Activated T-cell treated with anti-CD3 and anti-CD28 coated beads for 4 hours (primary cell): ENCODE measurements around the gene LSG1.

Experiments
- DNase-seq: peaks from one replicate; pipeline ENCODE4 v3.0.0-alpha.2; 2020

LSG1 gene

DNA sequence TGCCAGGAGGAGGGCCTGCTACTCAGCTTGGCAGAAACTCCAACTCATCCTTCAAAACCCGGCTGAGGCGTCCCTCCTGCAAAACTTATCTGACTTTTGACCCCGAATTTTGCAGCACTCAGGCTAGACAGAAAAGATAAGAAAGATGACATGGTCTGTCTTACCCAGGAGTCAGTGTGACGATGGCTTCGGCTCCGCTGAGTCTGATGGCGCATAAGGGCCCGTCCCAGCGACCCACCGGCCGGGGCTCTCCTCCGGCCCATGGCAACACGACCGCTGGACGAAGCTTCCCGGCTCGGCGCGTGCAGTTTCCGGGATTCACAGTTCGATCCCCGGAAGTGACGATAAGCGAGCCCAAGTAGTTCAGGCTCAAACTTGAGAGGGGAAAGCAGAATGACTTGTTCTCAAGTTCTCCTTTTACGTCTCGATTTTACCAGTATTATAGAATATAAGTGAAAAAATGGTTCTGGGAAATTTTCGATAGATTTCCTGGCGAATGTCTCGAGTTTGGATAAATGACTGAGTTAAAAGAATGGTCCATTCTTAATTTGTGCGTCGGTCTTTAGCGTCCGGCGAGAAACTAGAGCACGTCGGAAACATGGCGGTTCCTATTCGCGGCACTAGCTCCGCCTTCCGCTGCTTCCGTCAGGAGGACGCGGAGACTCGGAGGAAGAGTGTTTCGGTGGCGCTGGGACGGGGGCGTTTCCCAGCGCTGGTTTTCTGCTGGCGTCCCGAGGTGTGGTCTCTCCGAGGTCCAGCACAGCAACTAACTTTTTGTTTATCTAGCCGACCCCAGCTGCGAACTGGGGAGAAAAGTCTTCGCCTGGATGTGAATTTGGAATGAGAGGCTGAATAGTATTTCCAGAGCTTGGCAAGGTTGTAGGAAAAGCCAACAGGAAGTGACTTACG is at the start of gene LSG1:
Gene LSG1, minus strand, starts transcription at position 292 of the 909 bp plus-strand sequence. Its CDS starts 29 bp downstream, at position 263.
- DNase-seq: peak; percentile 90

DNA sequence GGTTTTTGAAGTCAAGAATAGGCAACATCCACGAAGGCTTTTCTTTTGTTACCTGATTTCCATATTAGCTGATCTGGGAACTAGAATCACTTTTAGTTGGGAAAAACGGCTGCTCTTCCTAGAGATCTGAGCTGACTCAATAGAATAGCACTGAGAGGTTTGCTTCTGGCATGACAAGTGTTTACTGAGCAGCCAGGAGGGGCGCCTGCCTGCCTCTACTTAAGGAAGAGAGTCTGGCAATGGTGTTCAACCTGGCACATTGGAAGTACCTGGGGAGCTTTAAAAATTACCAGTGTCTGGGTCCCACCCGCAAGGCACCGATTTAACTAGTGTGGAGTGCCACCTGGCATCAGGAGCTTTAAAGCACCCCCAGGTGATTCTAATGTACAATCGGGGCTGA is 48.1 kb upstream of the LSG1 start:
- DNase-seq: no peak

DNA sequence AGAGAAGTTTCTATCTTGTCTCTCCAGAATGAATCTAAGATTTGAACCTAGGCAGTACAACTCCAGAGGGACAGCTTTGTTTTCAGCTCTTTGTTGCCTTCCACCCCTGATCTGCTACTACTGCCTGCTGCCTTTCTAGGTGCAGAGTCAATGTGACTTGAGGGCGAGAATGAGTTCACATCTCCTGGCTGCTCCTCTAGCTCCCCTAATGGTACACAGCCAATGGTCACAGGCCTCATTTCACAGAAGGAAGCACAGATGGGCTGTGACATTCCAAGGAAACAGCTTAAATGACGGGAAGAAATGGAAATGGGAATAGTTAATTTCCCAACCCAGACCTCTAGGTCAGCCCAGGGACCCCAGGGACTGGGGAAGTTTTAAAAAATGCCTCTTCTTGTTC is 46.1 kb upstream of the LSG1 start:
- DNase-seq: no peak

DNA sequence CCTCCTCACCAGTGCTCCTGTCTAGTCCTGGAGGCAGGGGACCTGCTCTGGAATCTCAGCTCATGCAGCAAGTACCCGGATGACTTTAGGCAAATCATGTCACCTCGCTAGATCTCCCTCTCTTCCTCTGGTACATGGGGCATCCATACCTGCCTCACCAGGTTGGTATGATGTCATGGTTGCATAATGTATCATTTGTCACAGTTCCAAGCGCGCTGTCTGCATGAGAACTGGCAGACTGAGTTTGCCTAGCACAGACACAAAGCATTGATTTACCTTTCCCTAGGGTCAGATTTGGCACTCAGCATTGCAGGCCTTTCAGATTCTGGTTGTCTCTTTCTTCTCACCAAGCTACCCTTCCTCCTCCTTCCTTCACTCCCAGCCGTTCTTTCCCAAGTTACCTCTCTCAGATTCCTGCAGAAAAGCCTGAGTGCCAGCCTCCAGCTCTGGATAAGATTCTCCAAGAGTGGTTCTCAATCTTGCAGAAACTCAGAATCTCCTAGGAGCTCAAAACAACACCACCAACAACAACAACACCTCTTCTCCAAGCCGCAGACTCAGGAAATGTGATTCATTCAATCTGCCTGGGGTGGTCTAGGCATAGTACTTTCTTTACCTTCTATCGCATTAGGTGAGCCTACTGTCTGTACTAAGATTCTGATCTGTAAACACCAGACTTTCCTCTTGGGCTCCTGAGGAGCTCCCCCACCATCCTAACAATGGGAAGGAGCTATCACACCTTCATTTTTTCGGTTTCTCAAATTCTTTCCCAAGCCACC is 43.2 kb upstream of the LSG1 start:
- DNase-seq: no peak

DNA sequence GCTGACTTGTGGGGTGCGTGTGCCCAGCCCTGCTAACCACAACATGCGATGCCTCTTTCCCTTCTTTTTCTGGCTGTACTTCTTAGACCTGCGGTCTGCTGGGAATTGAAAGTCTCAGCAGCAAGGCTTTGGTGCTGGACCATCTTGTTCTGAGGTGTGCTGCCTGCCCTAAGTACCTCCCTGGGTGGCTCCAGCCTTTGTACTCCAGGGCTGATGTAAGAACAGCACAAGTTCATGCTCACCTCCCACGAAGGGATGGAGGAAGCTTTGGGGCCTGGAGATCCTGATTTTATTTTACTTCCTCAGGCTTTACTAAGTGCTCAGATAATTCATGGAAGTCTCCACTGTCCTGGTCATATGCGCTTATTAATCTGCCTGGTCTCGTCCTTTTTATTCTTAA is 42.6 kb upstream of the LSG1 start:
- DNase-seq: no peak

DNA sequence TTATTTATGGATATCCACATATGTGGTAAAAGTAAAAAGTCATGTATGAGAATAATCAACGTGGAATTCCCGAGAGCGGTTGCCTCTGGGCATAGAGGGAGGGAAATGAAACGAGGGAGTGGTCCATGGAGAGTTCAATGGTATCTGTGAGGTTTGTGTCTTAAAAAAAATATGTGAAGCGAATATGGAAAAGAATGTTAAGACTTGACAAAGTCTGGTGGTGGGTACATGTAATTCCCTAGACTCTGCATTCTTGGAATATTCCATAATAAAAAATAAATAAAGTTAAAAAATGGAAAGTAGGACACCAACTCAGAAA is 42.1 kb upstream of the LSG1 start:
- no peak for DNase-seq

DNA sequence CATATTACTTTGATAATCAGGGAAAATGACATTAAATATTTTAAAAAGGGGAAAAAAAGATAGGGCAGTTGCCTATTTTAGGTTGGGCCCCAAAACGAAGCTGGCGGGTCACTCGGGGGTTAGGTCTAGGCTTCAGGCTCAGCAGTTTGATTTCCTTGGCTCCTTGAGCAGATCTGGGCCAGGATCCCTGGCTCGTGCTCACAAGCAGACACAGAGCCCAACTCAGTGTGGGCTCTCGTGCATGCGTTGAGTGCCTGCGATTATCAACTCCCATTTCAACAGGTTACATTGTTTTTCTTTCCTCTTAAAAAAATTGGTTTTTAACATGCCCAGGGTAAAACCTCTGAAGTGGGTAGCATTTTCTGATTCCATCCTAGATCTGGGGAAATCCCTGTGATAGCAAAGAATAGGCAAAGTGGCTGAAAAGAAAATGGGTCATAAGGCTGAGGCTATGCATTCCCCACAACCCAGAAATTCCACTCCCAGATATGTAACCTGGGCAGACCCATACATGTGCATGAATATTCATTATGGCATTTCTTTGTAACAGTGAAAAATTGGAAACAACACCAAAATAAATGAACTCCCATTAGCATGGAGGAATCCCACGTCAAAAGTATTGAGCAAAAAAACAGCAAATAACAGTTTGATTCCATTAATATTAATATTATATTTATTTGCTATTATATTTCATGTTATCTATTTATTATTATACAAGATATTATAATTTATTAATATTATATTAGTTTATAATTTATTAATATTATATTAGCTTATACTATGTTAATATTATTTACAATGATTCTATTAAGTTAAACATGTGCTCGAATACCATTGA is 41.5 kb upstream of the LSG1 start:
- no peak for DNase-seq

DNA sequence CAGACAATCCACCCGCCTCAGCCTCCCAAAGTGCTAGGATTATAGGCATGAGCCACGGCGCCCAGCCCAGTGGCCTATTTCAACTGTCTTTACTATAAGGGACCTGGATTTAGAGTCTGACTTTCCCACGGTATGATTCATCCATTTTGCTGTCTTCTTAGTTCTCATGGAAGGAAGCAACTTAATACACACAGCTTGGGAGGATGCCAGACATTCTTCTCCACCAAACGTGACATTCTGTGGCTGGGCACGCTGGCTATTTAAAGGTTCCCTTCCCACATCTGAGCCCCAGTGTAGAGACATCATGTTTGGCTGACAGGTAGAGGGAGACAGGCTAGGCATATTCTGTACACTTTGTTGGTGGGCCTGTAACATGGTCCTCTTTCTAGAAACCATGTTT is 39.9 kb upstream of the LSG1 start:
- no peak for DNase-seq

DNA sequence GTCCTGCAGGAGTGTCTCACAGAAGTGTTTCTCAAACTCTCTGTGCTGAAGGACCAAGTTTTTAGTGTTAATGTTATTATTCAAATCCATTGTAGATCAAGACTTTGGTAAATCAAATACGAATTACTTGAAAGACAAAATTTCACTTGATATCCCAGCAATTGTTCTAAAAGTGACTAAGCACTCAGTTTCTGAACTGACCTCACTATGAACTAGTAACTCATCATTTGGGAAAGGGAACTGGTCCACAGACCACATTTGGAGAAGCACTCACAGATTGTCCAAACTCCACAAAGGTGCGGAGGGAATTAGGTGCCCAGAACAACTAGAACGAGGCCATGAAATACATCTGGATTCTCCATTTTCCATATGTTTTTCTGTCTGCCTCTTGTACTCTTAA is 39.3 kb upstream of the LSG1 start:
- no peak for DNase-seq

DNA sequence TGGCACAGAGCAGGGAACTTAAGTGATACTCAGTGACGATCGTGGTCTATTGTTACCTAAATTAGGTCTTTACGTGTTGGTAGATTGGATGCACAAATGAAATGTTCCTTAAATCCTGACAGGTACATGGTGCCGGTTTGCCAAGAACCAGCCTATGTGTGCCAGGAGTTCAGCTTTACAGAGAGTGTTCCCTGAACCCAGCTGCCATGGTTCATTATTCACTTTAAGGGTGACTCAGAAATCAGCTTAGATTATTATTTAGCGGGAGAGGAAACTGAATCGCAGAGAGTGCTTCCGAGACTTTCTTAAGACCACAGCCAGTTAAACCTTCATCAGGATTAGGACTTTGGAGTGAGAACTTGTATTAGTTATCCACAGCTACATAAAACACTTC is 35.2 kb upstream of the LSG1 start:
- DNase-seq: no peak

DNA sequence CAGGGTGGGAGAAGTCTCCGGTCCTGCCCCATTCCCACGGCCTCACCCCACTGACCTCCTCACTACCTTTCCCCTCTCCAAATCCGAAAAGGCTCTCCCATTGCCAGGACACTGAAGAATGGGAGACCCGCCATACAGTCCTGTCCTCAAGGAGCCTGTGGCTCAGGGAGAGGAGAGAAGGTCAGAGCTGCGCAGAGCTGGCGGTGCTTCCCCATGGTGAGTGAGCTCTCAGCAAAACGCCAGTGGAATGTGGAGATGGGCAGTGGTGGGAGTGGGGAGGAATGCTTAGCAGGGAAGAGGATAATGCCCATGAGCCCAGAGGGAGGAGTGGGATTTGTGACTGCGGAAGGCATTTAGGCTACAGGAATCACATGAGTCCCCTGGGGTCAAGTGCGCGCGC is 33.8 kb upstream of the LSG1 start:
- no peak for DNase-seq

DNA sequence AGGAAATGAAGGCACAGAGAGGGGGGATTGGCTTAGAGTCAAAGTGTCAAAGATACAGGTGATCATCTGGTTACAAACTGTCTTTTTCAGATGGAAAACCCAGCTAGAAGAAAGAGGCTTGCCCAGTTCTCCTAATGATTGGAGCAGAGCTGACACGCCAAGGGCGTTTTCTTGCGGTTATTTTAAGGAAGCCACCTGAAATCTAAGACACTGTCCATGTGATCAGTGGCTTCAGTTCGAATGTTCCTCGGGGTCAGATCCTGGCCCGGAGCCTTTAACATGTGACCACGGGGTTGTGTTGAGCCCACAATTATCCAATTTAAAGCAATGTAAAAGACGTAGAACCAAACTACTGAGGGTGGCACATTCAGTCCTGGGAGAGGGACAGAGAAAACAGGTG is 33.2 kb upstream of the LSG1 start:
- DNase-seq: no peak

DNA sequence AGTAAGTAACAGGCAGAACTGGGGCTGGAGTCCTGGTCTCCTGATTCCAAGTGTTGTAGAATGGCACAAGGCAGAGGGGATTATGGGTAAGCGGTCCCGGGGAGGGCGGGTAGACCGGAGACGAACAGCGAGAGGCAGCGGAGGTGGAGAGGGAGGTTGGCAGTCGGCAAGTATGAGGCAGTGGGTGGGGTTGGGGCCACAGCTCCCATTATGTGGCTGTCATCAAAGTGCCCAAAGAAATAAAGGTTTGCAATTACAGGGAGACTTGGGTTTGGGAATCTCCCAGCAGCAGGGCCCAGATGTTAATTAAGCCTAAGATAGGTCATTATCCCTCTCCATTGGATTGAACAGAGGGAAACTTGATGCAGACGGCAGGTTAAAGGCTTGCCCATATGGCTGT is 30.6 kb upstream of the LSG1 start:
- DNase-seq: no peak

DNA sequence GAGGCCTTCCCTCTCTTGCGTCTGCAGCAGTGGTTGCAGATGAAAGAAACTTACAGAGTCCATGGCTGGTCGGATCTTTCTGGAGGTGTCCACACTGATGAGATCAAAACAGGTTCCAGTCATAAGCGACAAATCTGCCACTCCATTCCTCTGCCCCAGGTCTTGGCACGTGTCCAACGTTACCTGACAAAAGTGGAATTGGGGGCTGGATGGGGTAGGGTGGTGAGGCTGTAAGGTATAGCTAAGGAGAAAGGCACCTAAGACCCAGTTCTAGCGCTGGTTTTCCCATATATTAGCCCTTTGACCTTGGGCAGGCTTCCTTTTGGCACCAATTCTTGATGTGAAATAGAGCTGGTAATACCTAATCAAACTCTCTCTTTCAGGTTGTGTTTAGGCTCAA is 24.7 kb upstream of the LSG1 start:
- DNase-seq: no peak

DNA sequence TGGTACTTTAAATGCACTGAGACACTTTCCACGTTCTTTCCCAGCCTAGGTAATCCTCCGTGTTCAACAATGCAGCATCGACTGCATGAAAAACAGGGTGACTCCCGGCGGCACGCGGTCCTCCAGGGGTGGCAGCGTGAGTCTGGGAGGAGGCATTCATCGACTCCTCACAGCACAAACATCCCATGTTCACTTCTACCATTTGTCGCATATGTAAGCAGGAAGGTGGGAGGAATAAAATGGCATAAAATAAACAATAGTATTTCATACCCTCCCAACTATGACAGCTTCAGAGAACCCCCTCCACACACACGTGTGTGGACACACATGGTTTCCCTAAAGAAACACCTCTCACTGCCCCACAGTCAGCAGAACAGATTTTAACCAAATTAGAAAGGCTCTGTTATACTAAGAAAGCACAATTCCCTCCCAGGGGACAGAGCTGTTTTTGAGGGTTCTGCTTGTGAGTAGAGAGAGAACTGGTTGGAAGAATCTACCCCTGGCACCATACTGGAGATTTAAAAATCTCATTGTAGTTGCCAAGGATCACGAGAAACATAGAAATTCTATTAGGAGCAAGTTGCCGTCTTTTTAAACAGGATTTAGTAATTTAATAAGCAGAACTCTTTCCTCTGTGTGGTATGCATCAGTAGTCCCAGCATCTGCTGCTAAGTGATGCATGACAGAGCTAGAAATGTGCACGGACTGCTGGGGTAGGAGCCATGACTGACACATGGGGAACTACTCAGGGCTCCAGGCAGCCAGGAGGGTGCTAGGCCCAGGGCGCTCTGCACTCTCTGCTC is 19.7 kb upstream of the LSG1 start:
- DNase-seq: no peak

DNA sequence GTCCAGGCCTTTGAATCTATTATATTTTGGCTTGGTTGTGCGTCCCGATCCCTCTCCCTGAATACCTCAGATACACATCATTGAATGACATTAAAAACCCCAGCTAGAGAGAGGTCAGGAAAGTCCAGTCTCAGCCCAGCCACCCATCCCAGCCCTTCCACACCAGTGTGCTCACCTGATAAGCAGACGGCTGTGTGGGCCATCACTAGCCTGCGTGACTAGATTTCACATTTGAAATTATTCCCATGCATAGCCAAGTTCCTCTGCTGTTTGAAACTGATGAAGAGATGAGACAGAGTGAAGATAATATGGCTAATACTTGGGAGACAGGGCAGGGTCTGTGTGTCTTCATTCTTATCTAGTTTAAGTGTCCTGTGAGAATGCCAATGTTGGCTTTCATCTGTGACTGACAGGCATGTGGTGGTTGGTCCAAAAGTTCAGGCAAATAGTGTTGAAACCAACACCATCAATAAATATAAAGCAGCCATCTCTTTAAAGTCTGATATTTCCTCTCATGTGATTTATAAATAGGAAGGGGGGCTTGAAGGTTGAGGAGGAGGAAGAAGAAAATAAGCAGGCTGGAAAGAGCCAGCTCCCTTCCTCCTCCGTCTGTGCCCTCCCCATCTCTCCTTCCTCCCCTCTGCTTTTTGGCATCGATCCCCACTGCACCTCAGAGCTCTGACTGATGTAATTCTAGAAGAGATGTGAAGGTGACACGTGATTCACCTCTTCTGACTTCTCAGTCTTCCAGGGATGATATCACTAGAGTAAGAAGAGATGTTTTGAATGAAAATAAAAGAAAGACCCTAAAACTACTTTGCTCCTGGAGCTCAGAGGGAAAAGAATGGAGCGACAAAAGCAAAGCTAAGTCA is 18.7 kb upstream of the LSG1 start:
- no peak for DNase-seq

DNA sequence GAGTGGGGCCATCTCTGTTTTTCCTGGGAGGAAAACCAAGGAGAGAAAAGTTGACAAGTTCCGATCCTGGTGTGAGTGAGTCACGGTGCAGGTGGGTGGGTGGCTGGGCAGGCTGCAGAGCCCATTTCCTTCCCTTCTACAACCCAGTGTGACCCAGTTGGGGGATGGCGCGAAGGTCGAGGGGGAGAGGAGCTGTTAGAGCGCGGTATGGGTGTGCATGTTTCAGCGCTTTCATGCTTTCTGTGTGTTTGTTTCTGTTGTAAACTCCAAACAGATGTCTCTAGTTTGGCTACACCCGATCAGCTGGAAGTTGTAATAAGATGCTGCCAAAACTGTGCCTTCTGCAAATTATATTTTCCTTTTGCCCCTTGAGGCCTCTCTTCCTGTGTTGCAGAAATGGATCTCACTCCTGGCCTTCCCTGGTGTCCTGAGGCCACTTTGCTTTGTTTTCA is 17.5 kb upstream of the LSG1 start:
- no peak for DNase-seq

DNA sequence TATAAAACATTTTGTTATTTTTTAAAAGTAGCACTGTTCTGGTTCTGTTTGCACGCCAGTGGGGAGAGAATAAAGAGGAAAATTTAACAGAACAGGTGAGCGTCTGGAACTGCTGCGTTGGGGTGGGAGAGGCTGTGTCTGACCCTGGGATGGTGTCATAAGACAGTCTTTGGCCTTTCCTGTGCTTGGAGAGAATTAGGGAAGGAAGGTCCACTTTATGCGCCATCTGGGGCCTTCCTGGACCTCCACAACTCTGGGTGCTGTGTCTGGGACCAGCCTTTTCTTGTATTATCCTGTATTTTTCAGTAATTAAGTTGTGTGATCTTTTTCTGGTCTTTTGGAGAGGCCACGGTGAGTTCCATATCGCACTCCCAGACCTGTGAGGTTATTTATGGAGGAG is 17.0 kb upstream of the LSG1 start:
- DNase-seq: no peak

DNA sequence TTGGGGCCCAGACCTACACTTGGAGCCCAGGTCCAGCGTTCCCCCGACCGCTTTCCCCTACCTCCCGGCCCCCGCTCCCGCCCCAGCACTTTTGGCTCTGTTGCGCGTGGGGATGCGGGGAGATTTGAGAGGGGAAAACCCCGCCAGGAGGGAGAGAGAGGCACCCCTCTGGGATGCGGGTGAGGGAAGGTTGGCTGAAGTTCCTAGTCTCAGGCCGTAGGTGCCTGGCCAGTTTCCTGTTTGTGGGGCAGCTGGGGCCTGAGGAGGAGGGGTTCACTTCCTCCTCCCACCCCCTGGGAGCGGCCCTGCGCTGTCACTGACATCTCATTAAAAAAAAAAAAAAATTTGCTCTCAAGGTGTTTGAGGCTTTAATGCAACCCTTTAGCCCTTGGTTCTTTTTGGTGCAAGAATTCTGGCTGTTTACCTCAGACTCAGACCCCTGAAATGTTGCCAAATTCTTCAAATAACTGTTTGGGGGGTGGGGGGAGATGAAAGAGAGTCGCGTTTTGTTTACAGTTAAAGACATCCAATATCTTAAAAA is 16.3 kb upstream of the LSG1 start:
- no peak for DNase-seq

DNA sequence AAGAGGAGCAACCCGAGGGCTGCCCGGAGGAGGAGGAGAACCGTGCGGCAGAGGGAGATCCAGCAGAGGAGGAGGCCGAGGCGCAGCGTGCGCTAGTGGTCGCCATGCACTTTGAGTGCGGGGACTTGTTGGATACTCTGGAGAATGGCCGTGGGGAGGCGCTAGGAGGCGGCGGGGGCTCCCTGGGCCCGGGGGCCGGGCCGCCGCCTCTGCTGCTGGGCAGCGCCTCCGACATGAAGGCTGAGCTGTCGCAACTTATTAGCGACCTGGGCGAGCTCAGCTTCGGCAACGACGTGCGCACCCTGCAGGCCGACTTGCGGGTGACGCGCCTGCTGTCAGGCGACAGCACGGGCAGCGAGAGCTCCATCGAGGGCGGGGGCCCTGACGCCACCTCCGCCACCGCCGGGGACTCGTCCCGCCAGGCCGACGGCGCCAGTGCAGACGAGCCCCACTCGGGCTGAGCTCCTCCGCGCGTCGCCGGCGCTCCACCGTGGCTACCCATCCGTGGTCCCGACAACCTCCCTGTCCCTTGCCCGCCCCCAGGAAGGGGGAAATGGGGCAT is 15.7 kb upstream of the LSG1 start:
- DNase-seq: peak; percentile 72
